ENCODE results near the gene ANO9.
"Not testable (repeated sequence)": the region's sequence is repeated elsewhere in the genome, so short reads cannot be mapped to it uniquely, and the experiment has no call there.

The ANO9 gene

DNA sequence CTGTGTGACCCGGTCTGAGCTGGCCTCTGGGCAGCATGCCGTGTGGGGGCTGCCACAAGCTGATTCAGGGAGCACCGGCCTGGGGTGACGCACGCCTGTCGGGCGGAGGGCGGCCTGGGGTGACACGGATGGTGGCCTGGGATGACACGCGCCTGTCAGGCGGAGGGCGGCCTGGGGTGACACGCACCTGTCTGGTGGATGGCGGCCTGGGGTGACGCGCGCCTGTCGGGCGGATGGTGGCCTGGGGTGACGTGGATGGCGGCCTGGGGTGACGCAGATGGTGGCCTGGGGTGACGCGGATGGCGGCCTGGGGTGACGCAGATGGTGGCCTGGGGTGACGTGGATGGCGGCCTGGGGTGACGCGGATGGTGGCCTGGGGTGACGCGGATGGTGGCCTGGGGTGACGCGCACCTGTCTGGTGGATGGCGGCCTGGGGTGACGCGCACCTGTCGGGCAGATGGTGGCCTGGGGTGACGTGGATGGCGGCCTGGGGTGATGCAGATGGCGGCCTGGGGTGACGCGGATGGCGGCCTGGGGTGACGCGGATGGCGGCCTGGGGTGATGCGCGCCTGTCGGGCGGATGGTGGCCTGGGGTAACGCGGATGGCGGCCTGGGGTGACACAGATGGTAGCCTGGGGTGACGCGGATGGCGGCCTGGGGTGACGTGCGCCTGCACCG lies 29.8 kb upstream of the ANO9 start:
- no peak for DNase-seq (ENCODE audit: low read depth, low spot score)

GRCh38 chr11:469684-470560 lies 28.1 kb upstream of the ANO9 start:
- no peak for DNase-seq (ENCODE audit: low read depth, low spot score)

GRCh38 chr11:469026-469683 lies 27.3 kb upstream of the ANO9 start:
- not testable (repeated sequence) for DNase-seq (ENCODE audit: low read depth, low spot score)

DNA sequence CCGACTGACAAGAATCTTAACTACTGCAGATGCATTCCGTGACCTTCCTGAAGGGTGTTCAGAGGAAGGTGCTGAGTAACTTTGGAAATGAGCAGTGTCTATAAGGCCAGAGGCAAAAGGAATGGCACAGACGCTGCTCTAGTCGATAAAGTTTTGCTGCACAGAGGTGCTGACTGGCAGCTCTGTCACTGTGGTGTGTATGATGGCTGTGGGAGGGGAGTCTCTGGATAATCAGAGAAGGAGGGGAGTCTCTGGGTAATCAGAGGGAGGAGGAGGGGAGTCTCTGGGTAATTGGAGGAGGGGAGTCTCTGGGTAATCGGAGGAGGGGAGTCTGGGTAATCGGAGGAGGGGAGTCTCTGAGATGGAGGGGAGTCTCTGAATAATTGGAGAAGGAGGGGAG lies 26.7 kb upstream of the ANO9 start:
- no peak for DNase-seq (ENCODE audit: low read depth, low spot score)

DNA sequence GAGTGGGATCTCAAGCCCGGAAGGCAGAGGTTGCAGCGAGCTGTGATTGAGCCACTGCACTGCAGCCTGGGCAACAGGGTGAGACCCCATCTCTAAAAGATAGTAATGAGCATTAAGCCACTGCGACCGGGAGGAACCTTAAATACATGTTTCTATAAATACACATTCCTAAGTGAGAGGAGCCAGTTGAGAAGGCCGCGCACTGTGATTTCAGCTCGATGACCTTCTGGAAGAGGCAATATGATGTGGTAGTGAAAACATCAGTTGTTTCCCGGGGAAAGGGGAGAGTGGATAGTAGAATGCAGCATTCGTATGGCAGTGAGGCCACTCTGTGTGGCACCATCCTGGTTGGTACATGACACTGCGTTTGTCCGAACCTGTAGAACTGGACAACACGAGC lies 26.2 kb upstream of the ANO9 start:
- DNase-seq (ENCODE audit: low read depth, low spot score): no peak

GRCh38 chr11:465896-466530 lies 24.2 kb upstream of the ANO9 start:
- no peak for DNase-seq (ENCODE audit: low read depth, low spot score)

GRCh38 chr11:464316-464715 lies 22.5 kb upstream of the ANO9 start:
- DNase-seq (ENCODE audit: low read depth, low spot score): no peak

DNA sequence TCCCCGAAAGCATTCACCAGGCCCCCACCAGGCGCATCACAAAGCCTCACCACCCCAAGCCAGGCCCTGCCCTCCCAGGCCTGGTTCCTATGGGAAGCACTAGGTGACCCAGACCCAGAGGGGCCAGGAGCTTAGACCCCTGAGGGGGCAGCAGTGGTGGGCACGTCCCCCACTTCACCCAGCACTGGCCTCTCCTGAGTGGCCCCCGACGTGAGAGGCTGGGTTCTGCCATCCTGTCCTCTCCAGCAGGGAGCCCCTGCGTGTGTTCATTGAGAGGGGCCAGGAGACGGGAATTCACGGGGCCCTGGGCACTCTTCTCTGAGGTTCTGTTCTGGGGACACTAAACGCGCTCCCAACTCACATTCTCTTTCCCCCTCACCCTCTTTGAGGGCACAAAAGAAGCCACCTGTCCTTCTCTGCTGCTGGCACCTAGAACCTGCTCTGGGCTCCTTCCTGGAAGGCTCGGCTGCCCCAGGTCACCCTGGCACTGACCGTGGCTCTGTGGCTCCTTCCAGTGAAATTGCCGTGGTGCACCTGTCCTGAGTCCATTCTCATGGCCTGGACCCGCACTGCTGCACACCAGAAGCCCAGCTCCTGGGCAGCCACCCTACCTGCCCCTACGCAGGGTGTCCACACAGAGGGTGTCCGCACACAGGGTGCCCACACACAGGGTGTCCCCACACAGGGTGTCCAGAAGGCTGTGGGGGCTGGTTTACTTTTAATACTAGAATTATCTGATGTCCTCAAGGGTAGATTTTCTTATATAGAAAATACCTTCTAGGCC lies 20.5 kb upstream of the ANO9 start:
- DNase-seq (ENCODE audit: low read depth, low spot score): no peak

DNA sequence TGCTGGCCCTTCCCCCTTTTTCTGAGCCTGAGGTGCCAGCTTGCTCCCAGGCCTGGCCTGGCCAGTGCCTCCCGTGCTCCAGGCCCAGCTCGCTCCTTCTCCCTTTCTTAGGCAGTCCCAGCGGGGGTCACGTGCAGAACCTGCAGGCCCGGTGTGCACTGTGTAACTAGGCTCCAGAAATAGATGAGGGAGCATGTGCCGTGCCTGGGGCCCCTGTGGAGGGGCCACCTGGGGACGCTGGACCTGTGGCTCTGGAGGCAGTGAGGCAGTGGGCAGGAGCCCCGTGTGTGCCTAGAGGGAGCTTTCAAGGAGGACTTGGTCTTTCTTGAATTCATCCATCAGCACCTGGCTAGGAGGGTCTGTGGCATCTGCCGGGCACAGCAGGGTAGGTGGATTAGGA lies 19.8 kb upstream of the ANO9 start:
- DNase-seq (ENCODE audit: low read depth, low spot score): no peak

GRCh38 chr11:460331-461199 lies 18.8 kb upstream of the ANO9 start:
- no peak for DNase-seq (ENCODE audit: low read depth, low spot score)

DNA sequence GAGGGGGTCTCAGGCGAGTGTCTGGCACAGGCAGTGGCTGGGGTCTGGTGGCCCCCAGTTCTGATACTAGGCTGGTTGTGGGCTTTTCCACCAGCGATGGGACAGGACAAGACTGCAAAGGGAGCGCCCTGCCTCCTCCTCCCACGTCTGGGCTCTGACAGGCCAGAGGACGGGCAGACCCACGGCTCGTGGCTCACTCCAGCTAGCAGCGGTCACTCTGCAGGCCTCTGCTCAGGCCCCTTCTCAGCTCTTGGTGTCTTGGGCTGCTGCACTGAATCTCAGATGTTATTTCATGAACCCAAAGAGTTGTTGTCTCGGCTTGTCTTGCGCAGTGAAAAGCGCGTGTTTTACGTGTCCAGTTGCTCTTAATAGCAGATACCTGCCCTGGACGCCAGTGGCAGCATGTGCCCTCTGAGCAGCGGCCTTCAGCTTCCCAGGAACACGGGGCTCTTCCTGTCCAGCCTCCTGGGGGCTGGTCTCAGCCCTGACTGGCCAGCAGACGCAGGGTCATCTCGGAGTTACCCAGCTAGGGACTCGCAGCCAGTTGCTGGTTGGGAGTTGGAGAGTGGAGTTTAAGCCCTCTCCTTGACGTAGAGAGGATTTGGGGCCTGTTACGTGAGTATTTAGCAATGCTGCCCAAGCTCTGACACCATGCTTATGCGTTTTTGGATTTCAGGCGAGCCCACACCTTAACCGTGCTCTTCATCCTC lies 17.9 kb upstream of the ANO9 start:
- DNase-seq (ENCODE audit: low read depth, low spot score): no peak

DNA sequence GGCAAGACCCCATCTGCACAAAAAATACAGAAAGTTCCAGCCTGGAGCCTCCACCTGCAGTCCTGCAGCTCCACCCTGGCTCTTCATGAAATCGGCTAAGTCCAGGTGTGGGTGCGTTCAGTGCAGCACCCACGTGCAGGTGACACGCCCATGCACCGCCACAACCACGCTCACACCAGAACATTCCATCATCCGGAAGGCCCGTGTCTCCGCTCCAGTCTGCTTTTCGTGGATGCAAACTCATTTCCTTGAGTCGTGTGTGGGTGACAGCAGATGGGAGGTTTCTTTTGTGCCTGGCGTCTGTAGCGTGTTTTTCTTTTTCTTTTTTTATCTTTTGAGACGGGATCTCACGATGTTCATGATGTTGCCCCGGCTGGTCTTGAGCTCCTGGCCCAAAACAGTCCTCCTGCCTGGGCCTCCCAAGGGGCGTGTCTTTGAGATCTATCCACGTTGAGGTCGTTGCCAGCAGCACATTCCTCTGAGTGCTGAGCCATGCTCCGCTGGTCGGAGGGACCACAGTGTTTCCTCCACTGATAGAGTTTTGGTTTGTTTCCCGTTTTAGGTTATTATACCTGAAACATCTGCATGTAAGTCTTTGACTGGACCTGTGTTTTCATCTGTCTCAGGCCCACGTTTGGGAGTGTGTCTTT lies 15.4 kb upstream of the ANO9 start:
- no peak for DNase-seq (ENCODE audit: low read depth, low spot score)

- DNase-seq (ENCODE audit: low read depth, low spot score): no peak
Observed at GRCh38 chr11:456533-456932, 14.7 kb upstream of the ANO9 start.

DNA sequence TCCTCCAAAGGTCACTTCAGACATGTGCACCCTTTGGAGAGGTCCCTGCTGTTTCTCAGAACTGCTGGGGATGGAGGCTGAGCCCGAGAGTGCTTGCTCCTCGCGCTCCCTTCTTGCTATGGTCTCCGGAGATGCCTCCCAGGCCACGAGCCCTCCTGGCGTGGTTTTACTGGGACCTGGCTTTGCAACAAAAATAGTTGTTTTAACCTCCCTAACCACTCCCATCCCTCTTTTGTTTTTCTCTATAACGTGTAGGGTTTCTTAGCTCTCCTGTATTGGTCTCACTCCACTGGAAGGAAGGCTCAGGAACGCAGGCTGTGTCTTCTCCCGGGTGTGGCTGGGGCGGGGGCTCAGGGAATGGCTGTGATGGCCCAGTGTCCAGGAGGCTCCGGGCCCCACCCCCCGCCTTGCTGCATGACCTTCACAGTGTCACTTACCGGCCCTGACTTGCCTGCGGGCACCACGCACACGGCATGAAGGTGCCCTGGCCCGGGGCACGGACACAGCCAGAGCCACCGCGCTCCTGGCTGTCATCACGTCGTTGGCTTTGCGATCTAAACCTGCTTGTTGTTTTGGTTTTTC lies 13.8 kb upstream of the ANO9 start:
- no peak for DNase-seq (ENCODE audit: low read depth, low spot score)

DNA sequence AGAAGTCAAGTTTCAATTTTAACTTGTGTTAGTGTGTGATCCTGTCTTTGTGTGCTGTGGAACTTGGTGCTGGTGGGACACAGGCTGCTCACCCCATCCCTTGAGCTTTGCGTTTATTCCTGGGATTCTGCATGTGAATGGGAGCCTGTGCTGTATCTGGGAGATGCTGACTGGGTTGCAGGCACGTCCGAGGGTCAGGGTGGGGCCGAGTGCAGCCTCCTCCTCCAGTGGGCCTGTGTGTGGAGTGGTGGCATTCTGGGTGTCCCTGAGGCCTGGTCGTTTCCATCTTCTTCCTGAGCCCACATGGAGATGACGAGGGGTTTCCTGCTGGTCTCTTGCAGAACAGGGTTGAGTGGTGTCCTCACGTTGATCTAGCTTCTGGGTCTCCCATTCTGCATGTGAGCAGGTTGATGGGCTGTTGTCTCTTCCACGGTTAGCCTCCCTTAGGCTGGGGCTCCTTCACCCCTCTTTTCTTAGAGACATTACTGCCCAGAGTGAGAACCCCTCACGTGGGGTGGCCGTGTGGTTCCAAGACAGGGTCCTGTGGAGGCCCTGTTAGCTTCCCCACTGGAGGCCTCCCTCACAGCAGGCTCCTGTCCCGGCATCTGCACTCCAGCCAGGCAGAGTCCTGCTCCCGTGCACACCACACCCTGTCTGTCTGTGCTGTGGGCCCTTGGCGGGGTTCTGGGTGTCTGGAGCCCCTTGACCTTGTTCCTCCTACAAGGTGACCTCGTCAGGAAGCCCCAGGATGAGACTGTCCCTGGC lies 13.2 kb upstream of the ANO9 start:
- no peak for DNase-seq (ENCODE audit: low read depth, low spot score)

GRCh38 chr11:454043-454442 lies 12.2 kb upstream of the ANO9 start:
- no peak for DNase-seq (ENCODE audit: low read depth, low spot score)

DNA sequence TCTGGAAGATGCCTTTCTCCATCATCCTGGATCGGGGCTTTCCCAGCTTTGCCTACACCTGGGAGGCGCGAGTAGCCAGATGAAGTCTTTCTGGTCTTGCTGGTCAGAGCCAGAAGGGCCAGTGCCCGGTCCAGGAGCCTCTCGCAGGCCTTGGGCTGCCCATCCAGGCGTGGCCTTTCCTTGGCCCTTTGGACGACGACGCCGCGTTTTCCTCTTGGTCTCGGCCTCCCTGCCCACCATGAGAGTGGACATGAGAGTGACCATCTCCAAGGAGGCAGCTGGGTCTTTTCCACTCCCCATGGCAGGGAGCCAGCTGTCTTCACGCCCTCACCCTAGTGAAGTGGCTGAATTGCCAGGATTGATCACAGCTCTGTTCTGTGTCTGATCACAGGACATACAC lies 11.8 kb upstream of the ANO9 start:
- DNase-seq (ENCODE audit: low read depth, low spot score): no peak

DNA sequence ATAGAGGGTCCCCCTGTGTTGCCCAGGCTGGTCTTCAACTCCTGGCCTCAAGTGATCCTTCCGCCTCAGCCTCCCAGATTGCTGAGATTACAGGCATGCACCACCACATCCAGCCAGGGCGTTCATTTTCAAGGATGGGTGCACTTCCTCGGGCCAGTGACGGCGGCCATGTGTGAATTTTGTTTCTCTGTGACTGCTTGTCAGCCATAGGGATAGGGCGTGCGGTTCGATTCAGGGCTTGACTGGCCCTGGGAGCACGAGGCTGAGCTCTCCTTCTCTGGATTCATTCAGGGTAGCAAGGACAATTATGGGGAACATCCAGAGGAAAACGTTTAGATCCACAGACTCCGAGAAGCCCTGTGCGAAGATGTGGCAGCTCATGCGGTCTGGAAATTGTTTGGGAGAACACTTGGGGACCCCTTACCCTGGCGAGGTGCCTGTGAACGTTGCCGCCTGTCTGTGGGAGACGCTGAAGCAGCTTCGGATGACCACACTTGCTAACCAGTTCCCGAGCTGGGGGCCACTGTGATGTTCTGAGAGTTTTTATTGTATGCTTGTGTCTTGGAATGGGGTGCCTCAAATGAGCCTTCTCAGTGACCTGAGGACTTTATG lies 11.2 kb upstream of the ANO9 start:
- DNase-seq (ENCODE audit: low read depth, low spot score): no peak

All from activated naive CD8-positive, alpha-beta T cell treated with anti-CD3 and anti-CD28 coated beads, Interleukin-2, amount 50 U/mL, for 16 hours (primary cell).